NCI-H2171 treated with DMSO at 0.1 percent for 48 hours (cell line): ENCODE data around the gene SBK2.
"Not testable (repeated sequence)": the region's sequence is repeated elsewhere in the genome, so short reads cannot be mapped to it uniquely, and the experiment has no call there.

Experiments used
- DNase-seq: peaks from one replicate; lab custom pipeline; 2025; lab: John Stamatoyannopoulos, UW

Gene SBK2

DNA sequence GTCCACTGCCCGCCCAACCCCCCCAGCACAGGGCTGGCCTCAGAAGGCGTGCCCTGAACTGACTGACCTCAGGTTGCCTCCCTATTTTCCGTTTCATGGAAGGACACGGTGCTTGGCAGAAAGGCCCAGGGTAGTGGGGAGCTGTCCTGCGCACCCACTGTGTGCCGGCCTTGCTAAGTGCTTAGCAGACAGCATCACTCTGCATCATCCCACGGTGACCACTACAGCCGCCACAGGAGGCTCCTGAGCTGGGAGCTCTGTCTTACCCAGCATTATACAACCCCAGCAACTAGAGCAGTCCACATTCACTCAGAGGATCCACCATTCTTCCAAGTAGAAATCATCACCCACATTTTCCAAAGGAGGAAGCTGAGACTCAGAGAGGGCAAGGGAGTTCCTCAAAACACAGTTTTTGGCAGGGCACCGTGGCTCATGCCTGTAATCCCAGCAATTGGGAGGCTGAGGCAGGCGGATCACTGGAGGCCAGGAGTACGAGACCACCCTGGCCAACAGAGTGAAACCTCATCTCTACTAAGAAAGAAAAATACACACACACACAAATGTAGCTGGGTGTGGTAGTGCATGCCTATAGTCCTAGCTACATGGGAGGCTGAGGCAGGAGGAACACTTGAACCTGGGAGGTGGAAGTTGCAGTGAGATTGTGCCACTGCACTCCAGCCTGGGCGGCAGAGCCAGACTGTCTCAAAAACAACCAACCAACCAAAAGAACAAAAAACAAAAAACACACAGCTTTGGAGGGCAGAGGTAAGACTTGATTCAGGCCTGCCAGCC lies 1.6 kb downstream of the SBK2 start:
- no peak for DNase-seq

DNA sequence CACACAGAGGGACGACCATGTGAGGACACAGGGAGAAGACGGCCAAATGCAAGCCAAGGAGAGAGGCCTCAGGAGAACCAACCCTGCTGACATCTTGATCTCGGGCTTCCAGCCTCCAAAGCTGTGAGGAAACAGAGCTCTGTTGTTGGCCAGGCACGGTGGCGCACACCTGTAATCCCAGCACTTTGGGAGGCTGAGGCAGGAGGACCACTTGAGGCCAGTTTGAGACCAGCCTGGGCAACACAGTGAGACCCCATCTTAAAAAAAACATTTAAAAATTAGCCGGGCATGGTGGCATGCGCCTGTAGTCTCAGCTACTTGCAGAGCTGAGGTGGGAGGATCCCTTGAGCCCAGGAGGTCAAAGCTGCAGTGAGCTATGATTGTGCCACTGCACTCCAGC lies 2.7 kb downstream of the SBK2 start:
- not testable (repeated sequence) for DNase-seq

DNA sequence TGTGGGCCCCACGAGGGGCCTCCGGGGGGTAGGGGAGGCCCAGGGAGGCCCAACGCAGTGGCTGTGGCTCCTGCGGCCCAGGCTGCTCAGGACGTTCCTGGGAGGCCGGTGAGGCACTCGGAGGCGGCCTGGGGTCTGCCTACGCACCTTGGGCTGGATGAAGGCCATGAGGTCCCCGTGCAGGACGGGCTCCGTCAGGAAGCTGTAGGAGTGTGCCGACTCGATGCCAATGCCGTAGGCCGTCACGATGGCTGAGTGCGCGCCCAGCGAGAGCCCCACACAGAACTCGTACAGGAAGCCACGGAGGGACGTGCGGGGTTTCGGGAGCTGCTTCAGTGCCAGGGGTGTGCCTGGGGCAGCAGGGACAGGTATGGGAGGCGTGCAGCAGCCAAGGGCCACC lies 5.9 kb downstream of the SBK2 start:
- DNase-seq, result no peak

DNA sequence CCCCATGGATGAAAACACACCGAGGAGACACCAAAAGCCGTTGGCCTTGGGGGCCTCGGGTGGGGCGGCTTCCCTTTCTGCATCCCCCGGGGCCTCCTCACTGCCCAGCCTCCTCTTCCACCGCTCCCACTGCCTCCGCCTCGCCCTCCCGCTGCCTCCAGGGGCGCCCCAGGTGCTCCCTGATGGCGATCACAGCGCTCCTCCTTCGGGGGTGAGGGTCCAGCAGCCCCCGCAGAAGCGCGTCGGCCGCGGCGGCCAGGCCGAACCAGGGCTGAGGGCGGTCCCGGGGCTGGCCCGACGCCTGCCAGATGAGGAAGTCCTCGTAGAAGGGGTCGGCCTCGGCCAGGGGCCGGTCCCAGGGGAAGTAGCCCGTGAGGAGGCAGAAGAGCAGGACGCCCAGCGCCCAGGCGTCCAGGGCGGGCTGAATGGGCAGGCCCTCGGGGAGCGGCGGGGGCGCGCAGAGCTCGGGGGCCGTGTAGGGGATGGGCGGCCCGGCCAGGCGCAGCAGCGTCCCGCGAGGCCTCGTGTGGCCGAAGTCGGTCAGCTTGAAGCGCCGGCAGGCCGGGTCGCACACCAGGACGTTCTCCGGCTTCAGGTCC lies 7.2 kb downstream of the SBK2 start:
- no peak for DNase-seq

DNA sequence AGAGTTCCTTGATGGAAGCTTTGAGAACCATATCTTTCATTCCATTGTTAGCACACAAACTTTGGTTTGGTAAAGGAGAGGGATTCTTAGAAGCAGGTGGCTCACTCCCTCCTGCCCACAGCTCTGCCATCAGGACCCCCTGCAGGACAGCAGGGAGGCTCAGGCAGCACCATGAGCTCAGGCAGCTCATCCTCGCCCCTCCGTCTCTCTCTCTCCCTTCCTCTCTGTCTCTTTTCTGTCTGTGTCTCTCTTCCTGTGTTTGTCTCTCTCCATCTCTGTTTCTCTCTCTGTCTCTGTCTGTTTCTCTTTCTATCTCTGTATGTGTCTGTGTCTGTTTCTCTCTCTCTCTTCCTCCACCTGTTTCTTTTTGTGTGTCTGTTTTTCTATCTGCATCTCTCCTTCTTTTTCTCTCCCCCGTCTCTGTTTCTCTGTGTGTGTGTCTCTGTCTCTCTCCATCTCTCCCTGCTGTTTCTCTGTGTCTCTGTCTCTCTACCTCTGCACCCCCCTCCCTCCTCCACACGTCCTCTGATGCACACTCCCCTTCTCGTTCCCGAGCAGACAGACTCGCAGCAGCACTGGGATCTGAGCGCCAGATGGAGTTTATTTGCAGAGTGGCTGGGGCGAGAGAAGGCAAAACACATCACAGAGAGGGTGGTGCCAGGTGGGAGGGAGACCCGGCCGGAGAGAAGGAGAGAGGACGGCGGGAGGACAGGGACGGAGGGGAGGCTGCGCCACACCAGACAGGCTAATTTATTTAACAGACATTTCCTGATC lies 8.7 kb downstream of the SBK2 start:
- DNase-seq, result peak; percentile 98

DNA sequence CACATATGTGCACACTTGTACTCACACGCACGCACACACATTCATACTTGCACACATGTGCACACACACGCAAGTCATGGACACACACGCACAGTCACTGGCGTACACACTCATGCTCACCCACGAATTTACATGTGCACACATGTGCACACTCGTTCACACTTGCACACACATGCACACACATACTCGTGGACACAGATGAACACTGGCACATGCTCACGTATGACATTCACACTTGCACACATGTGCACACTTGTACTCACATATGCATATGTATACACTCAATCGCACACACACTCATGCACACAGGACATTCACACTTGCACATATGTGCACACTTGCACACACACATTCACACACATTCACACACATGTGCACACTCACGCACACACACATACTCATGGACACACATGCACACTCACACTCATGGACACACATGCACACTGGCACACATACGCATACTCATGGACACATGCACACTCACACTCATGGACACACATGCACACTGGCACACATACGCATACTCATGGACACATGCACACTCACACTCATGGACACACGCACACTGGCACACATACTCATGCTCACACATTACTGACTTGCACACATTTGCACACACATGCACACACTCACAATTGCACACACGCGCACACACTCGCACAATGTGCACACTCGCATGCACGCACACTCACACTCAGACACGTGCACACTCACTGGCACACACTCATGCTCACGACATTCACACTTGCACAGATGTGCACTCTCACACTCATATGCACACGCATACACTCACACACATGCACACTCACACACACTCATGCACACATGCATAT lies 9.5 kb downstream of the SBK2 start:
- no peak for DNase-seq

DNA sequence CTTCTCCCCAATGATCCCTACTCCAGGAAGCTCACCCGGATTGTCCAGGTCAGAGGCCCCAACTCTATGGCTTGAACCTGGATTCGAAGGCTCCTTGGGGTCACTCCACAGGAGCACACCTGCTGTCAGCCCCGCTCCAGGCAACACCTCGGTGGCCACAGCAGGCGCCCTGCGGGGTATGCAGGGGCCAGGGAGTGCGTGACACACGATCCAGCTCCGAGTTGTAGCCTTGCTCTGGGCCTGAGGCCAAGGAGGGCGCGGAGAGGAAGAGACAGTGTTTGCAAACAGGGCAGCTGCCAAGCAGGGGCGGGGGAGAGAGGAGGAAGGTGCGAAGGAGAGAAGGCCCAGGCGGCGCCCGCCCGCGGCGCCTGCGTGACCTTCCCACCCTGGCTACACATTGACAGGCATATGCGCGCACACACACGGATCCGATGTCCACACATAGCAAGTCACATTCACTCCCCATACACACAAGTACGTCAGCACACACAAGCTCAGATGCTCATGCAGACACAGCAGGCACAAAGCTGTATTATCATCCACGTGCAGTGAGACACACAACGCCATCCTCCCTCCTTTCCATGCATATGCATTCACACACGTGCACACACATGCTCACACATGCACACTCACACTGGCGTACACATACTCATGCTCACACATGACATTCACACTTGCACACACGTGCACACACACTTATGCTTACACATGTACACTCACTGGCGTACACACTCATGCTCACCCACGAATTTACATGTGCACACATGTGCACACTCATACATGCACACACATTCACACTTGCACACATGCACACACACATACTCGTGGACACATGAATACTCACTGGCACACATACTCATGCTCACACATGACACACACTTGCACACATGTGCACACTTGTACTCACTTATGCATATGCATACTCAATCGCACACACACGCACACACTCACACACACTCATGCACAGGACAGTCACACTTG lies 10.4 kb downstream of the SBK2 start:
- DNase-seq, result peak; percentile 91

DNA sequence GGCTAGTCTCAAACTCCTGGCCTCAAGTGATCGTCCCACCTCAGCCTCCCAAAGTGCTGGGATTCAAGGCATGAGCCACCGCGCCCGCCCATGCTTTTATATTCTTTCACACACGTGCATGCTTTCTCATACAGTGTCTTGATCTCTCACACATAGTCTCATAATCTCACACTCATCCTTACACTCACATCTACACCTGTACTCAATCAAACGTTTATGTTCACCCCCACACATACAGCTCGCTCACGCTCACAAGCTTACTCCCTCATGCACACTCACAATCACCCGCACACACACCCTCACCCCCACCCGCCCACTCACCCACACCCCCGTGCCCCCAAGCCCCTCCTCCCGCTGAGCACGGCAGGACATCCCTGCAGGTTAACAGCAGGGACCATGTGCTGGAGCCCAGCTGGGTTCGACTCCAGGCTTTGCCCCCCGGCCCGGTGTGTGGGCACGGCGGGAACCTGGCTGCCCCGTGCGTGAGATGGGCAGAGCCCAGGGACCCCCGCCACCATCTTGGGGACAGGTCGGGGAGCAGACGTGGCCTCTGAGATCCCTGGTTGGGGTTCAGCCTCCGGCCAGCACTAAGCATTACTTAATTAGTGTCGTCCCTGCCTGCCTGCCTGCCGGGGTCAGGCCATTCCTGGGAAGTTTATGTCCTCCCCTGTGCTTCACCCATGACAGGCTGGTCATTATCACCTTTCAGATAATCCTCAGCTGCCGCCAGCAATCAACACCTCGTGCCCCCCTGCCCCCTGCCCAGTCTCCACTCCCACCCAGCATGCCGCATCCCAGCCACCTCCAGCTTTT lies 11.4 kb downstream of the SBK2 start:
- no peak for DNase-seq

DNA sequence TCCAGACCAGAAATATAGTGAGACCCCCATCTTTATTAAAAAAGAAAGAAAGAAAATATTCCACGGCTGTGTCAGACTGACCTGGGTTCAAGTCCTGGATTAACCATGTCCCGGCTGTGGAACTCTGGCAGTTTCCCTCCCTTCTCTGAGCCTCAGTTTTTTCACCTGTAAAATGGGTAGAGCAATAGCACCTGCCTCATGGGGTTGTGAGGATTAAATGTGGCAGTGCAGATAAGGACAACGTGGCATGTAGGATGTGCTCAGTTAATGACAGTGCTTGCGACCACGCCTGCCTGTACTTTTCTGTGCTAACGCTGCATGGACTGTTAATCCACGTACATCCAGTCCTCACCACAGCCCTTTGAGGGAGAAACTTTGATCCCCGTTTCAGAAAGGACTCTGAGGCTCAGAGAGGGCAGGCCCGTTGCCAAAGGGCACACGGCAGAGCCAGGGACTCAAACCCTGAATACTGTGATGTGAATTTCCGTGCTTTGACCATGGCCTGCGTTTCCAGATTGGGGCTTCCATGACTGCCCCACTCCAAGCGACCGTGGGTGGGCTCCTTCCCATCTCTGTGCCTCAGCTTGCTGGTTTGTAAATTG lies 16.1 kb downstream of the SBK2 start:
- DNase-seq, result no peak

DNA sequence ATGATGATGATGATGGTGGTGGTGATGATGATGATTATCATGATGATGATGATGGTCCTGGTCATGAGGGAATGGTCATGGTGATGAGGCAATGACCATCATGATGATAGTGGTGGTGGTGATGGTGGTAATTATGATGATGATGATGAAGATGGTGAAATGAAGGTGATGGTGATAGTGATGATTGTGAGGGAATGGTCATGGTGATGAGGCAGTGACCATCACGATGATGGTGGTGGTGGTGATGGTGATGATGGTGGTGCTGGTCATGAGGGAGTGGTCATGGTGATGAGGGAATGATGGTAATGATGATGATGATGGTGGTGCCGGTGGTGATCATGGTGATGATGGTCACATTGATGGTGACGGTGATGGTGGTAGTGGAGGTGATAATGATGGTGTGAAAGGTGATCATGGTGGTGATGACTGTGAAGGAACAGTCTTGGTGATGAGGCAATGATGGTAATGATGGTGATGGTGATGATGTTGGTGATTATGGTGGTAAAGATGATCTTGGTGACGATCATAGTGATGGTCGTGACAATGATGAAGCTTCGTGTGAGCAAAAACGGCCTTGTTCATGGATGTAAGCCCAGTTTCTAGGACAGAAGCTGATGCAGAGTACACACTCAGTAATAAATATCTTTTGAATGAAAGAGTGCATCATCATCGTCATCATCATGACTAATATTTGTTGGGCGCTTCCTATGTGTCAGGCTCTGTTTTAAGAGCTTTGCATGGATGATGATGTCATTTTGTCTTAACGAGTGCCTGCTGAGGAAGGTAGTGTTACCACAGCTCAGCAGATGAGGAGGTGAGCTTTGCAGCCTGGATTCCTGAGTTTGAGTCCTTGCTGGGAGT lies 17.3 kb downstream of the SBK2 start:
- DNase-seq, result no peak

DNA sequence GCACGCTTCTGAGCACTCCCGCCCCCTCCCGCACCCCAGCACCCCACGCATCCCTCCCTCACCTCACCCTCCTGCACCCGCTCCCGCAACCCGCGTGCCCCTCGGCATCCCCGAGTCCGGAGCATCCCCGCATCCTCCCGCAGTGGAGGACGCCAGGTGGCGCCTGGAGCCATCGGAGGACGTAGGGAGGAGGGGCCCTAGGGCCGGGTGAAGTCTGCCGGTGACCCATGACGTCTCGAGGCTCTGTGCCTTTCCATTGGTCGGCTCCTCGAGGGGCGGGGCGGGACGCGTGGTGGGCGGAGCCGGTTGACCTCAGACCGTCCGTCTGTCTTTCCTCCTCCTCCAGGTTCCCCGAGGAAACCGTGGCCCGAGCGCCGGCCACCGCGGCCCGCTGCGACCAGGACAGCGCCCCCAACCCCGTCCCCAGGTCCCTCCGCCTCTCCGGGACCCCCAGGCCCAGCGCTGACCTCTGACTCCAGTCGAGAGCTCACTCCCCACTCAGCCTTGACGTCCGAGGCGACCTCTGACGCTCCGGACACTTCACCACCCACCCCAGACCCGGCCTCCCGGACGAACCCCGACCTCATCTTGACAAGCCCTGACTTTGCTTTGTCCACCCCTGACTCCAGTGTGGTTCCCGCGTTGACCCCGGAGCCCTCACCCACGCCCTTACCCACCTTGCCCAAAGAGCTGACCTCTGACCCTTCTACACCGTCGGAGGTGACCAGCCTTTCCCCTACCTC lies 19.9 kb downstream of the SBK2 start:
- peak; percentile 87 for DNase-seq

DNA sequence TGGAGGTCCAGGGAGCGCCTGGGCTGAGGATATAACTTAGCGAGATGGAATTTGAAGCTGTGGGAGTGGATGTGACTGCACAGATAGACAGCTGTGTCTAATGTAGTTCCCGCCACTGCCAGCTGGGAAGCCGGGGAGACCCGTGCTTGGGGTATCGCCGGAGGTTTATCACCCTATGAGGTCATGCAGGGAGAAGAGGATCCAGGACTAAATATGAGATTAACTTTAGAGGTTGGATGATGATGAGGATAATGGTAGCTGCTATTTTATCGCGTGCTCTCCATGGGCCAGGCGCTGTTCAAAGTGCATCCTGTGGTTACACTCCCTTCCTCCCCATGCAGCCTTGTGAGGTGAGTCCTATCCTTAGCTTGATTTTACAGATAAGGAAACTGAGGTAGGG lies 28.8 kb downstream of the SBK2 start:
- DNase-seq, result no peak

DNA sequence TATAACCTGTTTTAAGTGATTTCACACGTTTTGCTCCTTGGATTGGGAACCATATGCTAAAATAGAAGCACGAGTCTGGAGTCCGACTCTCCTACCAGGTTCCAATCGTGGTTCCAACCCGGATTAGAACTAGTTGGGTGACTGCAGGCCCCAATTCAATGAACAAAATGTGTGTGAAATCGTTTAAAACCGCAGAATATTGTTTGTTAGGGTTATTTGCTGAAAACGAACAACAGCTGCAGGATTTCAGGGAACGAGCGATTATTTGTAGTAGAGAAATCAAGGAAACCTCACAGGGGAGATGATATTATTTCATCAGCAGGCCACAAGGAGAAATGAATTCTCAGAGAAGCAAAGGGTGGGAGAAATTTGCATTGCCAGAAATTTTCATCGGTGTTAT lies 32.0 kb downstream of the SBK2 start:
- DNase-seq, result no peak

DNA sequence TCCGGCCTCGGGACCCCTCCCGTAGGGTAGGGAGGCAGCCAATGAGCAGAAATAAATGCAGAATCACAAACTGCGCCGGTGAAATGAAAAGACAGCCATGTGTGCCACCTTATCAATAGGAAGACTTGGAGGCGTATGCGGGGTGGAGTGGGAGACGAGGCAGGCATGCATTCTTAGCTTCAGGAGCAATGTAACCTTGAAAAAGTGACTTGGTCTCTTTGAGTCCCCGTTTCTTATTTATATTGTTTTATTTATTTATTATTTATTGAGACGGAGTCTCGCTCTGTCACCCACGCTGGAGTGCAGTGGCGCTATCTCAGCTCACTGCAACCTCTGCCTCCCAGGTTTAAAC lies 32.7 kb downstream of the SBK2 start:
- no peak for DNase-seq

DNA sequence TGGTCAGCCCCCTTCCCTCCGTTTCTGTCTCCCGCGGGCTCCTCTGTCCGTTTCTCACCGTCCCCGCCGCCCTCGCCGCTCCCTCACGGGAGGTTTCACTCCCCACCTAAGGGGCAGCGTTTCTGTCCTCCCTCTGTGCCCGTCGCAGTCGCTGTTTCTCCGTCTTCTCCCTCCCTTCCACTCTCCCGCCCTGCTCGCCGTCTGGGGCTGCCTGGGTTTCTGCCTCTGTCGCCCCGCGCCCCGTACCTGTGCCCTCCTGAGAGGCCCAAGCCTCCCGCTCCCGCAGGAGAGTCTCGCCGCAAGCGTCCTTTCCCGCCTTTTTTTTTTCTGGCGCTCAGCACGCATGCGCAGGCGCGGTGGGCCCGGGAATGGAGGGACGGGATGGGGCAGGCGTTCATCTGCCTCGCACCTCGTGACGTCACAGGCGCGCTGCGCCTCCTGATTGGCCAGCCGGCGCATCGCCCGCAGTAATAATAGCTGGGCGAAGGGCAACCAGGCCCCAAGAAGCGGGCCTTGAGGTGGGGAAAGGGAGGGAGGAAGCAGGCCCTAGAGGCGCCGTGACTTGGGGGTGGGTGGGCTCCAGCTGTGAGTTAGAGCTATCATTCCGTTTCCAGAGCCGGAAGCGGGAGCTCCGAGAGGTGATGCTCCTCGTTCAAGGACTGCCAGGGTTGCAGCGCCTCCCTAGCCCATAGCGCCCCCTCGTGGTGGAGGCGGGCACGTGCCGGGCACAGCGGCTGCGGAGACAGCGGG lies 33.3 kb downstream of the SBK2 start:
- peak; percentile 87 for DNase-seq

DNA sequence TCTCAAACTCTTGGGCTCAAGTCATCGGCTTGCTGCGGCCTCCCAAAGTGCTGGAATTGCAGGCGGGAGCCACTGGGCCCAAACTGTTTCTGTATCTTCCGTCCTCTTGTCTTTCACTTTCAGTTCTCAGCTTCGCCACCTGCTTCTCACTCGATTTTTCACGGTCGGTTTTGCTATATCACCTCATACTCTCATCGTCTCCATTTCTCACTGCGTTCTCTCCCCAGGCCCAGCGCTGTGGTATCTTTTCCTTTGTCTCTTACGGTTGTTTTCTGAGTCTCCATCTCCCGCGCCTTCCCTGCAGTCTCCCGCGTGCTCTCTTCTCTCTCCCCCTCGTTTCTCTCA lies 33.8 kb downstream of the SBK2 start:
- no peak for DNase-seq

DNA sequence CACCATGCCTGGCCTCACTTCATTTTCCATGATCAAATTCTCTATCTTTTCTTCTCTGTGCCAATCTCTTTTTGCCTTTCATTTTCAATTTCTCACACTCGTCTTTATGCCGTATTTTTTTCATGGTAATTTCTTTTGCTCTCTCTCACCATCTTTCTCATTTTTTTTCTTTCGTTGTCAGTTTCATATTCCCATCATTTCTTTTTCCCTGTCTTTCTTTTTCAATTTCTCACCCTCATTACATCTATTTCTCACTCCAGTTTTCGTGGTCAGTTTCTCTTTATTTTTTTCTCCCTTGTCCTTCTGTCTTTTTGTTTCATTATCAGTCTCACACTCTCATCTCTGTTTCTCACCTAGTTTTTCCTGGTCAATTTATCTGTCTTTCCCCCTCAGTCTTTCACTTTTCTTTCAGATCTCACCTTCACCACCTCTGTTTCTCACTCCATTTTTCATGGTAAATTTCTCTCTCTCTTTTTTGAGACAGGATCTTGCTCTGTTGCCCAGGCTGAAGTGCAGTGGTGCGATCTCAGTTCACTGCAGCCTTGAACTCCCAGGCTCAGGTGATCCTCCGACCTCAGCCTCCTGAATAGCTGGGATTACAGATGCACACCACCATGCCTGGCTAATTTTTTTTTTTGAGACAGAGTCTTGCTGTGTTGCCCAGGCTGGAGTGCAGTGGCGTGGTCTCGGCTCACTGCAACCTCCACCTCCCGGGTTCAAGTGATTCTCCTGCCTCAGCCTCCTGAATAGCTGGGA lies 34.6 kb downstream of the SBK2 start:
- no peak for DNase-seq
